Cardiac fibroblast (primary cell): ENCODE results near the gene DEPDC4.
"Not testable (repeated sequence)": the region's sequence is repeated elsewhere in the genome, so short reads cannot be mapped to it uniquely, and the experiment has no call there.

Experiments used
- DNase-seq, 2 donors: peaks; one replicate each; pipeline versions ENCODE4 v3.0.0 to v3.0.0-alpha.2; 2010; ENCODE audit warnings: low read depth in 2 of 2
- H3K4me3 ChIP-seq, 2 donors: replicated peaks in 1 of 2; 1 replicate in 1 of 2; 2 replicates in 1 of 2; pipeline ENCODE4 v1.5.1; 2011; ENCODE audit warnings: low read depth in 2 of 2, low read length in 2 of 2, mild to moderate bottlenecking in 2 of 2, moderate library complexity in 1 of 2
- CTCF ChIP-seq: IDR thresholded peaks from one replicate; pipeline ENCODE4 v1.5.1; 2011; ENCODE audit warnings: low read depth, mild to moderate bottlenecking, low read length, inconsistent platforms

The DEPDC4 gene

DNA sequence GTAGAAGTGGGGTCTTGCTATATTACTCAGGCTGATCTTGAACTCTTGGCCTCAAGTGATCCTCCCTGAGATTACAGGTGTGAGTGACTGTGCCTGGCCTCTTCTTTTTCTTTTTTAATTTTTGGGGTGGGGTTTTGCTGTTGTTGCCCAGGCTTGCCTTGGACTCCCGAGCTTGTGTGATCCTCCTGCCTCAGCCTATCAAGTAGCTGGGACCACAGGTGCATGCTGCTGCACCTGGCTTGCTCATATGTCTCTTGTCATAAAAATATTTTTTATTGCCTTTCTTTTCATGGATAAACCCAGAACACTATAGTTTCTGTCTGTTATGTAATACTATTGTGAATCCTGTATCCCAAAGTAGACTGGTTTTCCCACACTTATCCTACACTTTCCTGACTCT, 26.1 kb upstream of the DEPDC4 start:
- DNase-seq = no peak
- H3K4me3 ChIP-seq = no peak overlapping the region
- TF ChIP-seq CTCF = no peak

DNA sequence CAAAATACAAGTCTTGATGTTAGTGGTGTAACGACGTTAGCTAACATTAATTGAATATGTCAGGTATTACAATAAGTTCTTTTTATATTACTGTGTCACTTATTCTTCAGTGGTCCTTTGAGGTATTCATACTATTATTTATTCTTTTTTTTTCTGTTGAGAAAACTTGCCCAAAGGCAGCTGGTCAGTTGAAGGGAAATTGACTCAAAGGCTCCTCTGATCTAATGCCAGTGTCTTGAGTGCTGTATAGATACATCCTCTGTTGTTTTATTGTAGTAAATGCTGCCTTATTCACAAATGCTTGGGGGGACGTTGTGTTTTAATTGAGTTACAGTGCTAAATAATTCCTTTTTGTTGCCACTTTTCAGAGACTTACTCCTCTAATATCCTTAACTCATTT, 23.1 kb upstream of the DEPDC4 start:
- TF ChIP-seq CTCF = no peak
- no peak for DNase-seq
- no peak overlapping the region for H3K4me3 ChIP-seq

- no peak for DNase-seq
- H3K4me3 ChIP-seq = no peak overlapping the region
- no peak for TF ChIP-seq CTCF
These were observed 22.2 kb upstream of the DEPDC4 start for GRCh38 chr12:100289038-100289437.

GRCh38 chr12:100284556-100284955, 17.7 kb upstream of the DEPDC4 start:
- H3K4me3 ChIP-seq, DNase-seq: not testable (repeated sequence)

GRCh38 chr12:100279607-100280244, 12.8 kb upstream of the DEPDC4 start:
- no peak for TF ChIP-seq CTCF
- H3K4me3 ChIP-seq = no peak overlapping the region
- peak in 1 of 2 donors; percentile 13 for DNase-seq

DNA sequence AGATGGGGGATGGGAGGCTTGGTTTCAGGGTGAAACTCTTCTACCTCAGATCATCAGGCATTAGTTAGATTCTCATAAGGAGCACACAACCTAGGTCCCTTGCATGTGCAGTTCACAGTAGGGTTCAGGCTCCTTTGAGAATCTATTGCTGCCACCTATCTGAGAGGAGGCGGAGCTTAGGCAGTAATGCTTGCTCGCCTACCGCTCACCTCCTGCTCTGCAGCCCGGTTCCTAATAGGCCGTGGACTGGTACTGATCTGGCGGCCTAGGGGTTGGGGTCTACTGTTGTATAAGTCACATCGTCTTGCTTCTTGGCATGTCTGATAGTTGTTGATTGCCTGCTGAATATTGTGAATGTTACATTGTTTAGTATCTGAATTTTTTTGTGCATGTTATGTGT, 12.3 kb upstream of the DEPDC4 start:
- no peak overlapping the region for H3K4me3 ChIP-seq
- no peak for TF ChIP-seq CTCF

DNA sequence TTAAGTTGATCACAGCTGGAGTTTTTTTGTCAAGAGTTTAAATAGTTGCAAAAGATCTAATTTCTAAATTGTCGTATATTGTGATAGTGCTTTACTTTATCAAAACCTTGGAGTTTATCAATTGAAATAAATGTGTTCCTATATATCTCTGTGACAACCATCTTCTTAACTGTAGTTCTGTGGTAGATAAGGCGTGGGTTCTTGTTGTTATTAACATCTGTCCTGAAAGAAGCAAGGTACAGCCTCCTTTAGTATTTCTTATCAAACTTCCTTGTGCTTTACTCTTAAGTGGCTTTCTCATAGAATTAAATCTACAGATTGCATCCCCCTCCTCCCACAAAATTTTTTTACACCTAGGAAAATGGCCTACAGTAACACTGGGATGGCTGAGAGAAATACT, 7.4 kb upstream of the DEPDC4 start:
- DNase-seq = no peak
- no peak overlapping the region for H3K4me3 ChIP-seq
- no peak for TF ChIP-seq CTCF

More for the DNA sequence above, 12.3 kb upstream of the DEPDC4 start:
- no peak for DNase-seq
